ENCODE data around the gene TBL3. TPM values are rescaled to one million over a fixed set of nuclear protein-coding genes. Genes with fewer than 3 reads are reported as not detected.

The TBL3 gene
- total RNA-seq, 4 donors from 2014 or later = 34.4 to 91.8 (median 53.7) TPM

DNA sequence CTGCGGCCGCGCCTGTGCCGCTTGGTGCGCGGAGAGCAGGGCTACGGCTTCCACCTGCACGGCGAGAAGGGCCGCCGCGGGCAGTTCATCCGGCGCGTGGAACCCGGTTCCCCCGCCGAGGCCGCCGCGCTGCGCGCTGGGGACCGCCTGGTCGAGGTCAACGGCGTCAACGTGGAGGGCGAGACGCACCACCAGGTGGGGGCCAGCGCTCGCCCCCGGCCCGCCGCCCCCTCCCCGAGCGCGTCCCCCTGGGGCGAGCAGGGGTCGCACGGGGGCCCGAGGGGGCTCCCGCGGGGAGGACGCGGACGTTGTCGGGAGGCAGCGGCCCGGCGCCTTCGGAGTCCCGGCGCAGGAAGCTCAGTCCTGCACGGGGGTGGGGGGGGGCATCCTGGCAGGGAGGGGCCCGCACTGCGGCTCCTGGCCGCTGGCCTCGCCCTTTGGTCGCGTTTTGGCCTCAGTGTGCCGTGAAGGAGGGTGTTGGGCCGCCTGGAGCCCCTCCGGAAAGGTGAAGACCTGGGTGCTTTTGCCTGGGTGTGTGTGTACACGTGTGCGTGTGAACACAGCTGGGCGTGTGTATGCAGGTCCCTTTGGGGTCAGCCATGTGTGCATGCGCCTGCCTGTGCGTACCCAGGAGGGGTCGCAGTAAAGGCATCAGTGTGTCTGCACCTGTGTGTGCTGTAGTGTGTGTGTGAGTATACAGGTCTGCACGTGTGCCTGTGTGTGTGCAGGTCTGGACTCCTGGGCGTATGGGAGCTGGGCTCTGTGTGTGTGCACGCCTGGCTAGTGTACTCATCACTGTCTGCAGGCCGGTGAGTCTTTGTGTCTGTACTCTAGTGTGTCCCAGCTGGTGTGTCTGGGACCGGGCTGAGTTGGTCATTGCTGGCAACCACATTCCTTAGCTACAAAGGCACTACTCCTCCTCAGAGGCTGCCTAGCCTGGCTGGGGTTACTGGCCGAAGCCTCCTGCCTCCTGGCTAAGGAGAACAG is 55.5 kb downstream of the TBL3 start:
- Histone ChIP-seq H3K9me3 (no peaks in the 10 kb centered on the region), H3K27me3 (no peaks in the 10 kb centered on the region), H3K4me3 (replicated peaks in 1 of 3) (peak overlapping the region in 2 of 3 donors; percentile 51 to 65), H3K27ac (peak overlapping the region in 2 of 3 donors; percentile 4 to 61), H3K36me3 (no peaks in the 10 kb centered on the region), H3K4me1 (peaks cover 11 to 43% of the 10 kb centered on the region in 2 donors)
- TF ChIP-seq POLR2A (IDR thresholded peaks at IDR 0.05) = no peak
- intact Hi-C loops (cut with DNase I) = loop anchor here (2.0 kb wide), 1 partner anchor 17 kb away; no protein-coding TSS in a partner anchor
- 18 to 34% methylated on average over 9 to 12 of the region's 76 CpGs for WGBS, 2 donors
- peak in 1 of 2 donors; percentile 34 for DNase-seq

DNA sequence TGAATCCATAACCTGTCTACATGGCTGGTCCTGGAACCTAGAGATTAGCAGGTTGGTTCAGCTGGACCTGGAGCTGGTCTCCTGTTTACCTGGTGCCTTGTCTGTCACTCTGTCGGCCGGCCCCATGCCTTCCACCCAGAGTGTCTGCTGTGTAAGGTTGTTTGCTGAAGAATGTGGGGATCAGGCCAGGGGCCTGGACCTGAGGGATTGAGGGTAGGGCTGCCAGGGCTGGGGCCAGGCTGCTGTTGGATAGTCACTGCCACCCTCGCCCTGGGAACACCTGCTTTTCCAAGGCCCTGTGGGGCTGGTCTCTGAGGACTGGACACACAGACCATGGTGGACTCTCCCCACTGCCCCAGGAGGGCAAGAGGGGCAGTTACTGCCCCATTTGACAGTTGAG is 56.3 kb downstream of the TBL3 start:
- no peaks in the 10 kb centered on the region for H3K9me3 ChIP-seq
- H3K27me3 ChIP-seq = no peaks in the 10 kb centered on the region
- H3K4me1 ChIP-seq = peaks cover 5 to 39% of the 10 kb centered on the region in 2 donors
- TF ChIP-seq, protein P1, sequence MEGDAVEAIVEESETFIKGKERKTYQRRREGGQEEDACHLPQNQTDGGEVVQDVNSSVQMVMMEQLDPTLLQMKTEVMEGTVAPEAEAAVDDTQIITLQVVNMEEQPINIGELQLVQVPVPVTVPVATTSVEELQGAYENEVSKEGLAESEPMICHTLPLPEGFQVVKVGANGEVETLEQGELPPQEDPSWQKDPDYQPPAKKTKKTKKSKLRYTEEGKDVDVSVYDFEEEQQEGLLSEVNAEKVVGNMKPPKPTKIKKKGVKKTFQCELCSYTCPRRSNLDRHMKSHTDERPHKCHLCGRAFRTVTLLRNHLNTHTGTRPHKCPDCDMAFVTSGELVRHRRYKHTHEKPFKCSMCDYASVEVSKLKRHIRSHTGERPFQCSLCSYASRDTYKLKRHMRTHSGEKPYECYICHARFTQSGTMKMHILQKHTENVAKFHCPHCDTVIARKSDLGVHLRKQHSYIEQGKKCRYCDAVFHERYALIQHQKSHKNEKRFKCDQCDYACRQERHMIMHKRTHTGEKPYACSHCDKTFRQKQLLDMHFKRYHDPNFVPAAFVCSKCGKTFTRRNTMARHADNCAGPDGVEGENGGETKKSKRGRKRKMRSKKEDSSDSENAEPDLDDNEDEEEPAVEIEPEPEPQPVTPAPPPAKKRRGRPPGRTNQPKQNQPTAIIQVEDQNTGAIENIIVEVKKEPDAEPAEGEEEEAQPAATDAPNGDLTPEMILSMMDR (IDR thresholded peaks at IDR 0.05) = no peak
- no peak for TF ChIP-seq POLR2A (IDR thresholded peaks at IDR 0.05)
- intact Hi-C loops (cut with DNase I) = no loop called here
- H3K27ac ChIP-seq = peak overlapping the region in 1 of 3 donors; percentile 4
- 81 to 100% methylated on average over 1 to 2 of the region's 3 CpGs for WGBS, 2 donors
- no peak for DNase-seq
- H3K36me3 ChIP-seq = no peaks in the 10 kb centered on the region
- peak overlapping the region in 1 of 3 donors; percentile 65 for H3K4me3 ChIP-seq (replicated peaks in 1 of 3)

DNA sequence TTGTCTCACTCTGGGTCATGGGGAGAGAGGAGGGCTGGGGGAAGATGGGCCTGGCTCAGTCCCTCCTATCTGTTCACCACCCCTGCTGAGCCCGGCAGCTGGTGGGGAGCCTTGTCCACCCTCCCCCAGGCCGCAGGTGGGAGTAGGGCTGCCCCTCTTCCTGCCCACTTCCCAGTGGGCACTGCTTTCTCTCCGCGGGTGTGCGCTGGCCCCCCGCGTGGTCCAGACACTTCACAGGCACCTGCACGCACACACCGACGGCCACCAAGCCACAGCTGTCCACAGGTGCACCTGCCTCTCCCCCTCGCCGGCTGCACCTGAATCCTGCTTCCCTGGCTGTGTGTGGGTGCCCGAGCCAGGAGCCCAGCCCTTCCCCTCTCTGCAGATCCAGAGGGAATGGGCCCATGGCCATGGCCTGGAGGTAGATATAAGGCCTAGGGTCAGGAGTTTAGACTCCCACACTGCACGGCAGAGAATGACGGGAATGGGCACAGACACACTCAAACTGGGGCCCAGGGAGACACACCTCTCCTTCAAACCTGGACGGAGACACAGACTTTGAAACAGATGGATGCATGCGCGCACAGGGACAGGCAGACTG is 56.9 kb downstream of the TBL3 start:
- TF ChIP-seq, protein P1 (IDR thresholded peaks at IDR 0.05) = no peak
- TF ChIP-seq POLR2A (IDR thresholded peaks at IDR 0.05) = no peak
- Histone ChIP-seq H3K27ac (no peak overlapping the region), H3K9me3 (no peaks in the 10 kb centered on the region), H3K36me3 (no peaks in the 10 kb centered on the region), H3K4me3 (replicated peaks in 1 of 3) (peak overlapping the region in 1 of 3 donors; percentile 6), H3K4me1 (peaks cover 5 to 36% of the 10 kb centered on the region in 2 donors), H3K27me3 (no peaks in the 10 kb centered on the region)
- intact Hi-C loops (cut with DNase I) = no loop called here
- DNase-seq = no peak
- 76 to 83% methylated on average over 10 to 17 of the region's 18 CpGs for WGBS, 2 donors

DNA sequence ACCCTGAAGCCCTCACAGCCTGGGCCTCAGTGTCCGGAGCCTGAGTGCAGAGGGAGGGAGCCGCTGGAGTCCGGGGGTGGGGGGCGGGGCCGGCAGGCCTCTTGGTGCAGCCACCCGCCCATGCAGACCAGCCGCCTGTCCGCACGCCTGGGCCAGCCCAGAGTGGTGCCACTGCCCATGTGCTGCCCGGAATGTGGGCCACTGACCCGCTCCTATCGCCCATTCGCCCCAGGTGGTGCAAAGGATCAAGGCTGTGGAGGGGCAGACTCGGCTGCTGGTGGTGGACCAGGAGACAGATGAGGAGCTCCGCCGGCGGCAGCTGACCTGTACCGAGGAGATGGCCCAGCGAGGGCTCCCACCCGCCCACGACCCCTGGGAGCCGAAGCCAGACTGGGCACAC is 57.5 kb downstream of the TBL3 start:
- 90 to 98% methylated on average over 2 to 7 of the region's 22 CpGs for WGBS, 2 donors
- Histone ChIP-seq H3K27ac (no peak overlapping the region), H3K4me3 (replicated peaks in 1 of 3) (peak overlapping the region in 1 of 3 donors; percentile 6), H3K4me1 (peaks cover 5 to 31% of the 10 kb centered on the region in 2 donors), H3K36me3 (no peaks in the 10 kb centered on the region), H3K9me3 (no peaks in the 10 kb centered on the region), H3K27me3 (no peaks in the 10 kb centered on the region)
- no peak for DNase-seq
- intact Hi-C loops (cut with DNase I) = no loop called here
- TF ChIP-seq POLR2A (IDR thresholded peaks at IDR 0.05) = no peak
- TF ChIP-seq, protein P1 (IDR thresholded peaks at IDR 0.05) = no peak

DNA sequence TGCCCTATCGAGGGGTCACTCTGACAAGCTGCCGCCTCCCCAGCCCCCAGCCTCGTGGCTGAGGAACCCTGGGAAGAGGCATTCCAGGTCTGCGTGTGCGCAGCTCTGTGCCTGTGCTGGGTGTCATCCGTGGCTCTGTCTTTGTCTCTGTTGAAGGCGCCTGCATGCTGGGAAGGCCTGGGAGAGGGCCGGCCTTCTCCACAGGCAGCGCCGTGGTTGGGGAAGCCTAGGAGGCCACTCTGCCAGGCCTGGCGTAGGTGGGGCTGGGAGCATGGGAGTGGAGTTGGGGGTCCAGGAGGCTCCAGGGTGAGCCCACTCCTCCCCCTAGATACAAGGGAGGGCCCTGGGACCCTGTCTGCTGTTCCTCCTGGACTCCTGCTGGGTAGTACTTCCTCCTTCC is 58.2 kb downstream of the TBL3 start:
- 68 to 100% methylated on average over 1 to 3 of the region's 11 CpGs for WGBS, 2 donors
- Histone ChIP-seq H3K27ac (peak overlapping the region in 1 of 3 donors; percentile 58), H3K27me3 (no peaks in the 10 kb centered on the region), H3K9me3 (no peaks in the 10 kb centered on the region), H3K4me3 (replicated peaks in 1 of 3) (peak overlapping the region in 1 of 3 donors; percentile 6), H3K4me1 (peaks cover 7 to 36% of the 10 kb centered on the region in 2 donors), H3K36me3 (no peaks in the 10 kb centered on the region)
- DNase-seq = no peak
- intact Hi-C loops (cut with DNase I) = no loop called here
- TF ChIP-seq POLR2A (IDR thresholded peaks at IDR 0.05) = no peak
- TF ChIP-seq, protein P1 (IDR thresholded peaks at IDR 0.05) = no peak
